Forelimb muscle (tissue), 1 donor: ENCODE measurements around the gene CHRNA4. TPM values are rescaled to one million over a fixed set of nuclear protein-coding genes. Genes with fewer than 3 reads are reported as not detected.

Experiments used
- DNase-seq: peaks from one replicate; pipeline ENCODE4 v3.0.0-alpha.2; 2013; ENCODE audit warnings: low read depth
- polyA plus RNA-seq: library from polyadenylated mRNA; unstranded; fragments of 120-200 nt; gene quantifications from one replicate; pipeline ENCODE4 v1.2.1, GENCODE V29; 2013; ENCODE audit not compliant: insufficient read length

CHRNA4 gene
- polyA plus RNA-seq, 1 donor = 0.46 TPM

- no peak for DNase-seq
Measured at GRCh38 chr20:63293871-63294535, 67.1 kb downstream of the CHRNA4 start.

DNA sequence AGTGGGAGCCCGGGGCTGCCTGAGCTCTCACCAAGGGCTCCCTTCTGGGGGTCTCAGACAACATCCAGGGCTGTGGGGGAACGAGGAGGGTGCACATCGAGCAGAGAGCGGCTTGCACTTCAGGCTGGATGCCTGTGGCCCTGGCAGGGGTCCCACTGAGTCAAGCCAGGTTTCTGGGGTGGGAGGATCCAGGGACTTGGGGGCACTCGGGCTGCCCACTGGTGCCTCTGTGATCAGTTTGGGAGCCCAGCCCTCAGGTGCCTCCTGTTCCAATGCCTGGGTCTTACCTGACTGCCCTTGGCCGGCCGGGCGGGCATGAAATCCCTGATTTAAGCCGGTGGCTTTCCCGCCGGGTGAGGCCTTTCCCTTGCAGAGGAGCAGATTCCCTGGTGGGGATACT lies 67.7 kb downstream of the CHRNA4 start:
- no peak for DNase-seq

Other genes with a start within 250 kb of the CHRNA4 start
- 25.2 TPM for gene YTHDF1, start 145.2 kb downstream of the CHRNA4 start, polyA plus RNA-seq
- 0.27 TPM for gene BIRC7, start 125.4 kb downstream of the CHRNA4 start, polyA plus RNA-seq
- gene NKAIN4, start 106.9 kb downstream of the CHRNA4 start, polyA plus RNA-seq = 29.5 TPM
- 76.0 TPM for gene ARFGAP1, start 88.5 kb downstream of the CHRNA4 start, polyA plus RNA-seq
- gene COL20A1, start 68.2 kb downstream of the CHRNA4 start, polyA plus RNA-seq = 4.0 TPM
- gene KCNQ2, start 111.3 kb upstream of the CHRNA4 start, polyA plus RNA-seq = 3.5 TPM
- 1,049 TPM for gene EEF1A2, start 137.7 kb upstream of the CHRNA4 start, polyA plus RNA-seq
- 254 TPM for gene PPDPF, start 159.4 kb upstream of the CHRNA4 start, polyA plus RNA-seq
- 0.34 TPM for gene PTK6, start 176.0 kb upstream of the CHRNA4 start, polyA plus RNA-seq
- gene SRMS, start 186.4 kb upstream of the CHRNA4 start, polyA plus RNA-seq = not detected
- gene FNDC11, start 192.8 kb upstream of the CHRNA4 start, polyA plus RNA-seq = 0.13 TPM
- 6.6 TPM for gene HELZ2, start 212.9 kb upstream of the CHRNA4 start, polyA plus RNA-seq